Measurements from ENCODE around the gene DGKI. TPM values are rescaled to one million over a fixed set of nuclear protein-coding genes. Genes with fewer than 3 reads are reported as not detected.
A peak's percentile ranks its signal among the peaks of the same experiment; 100 is the strongest.

The DGKI gene
- total and polyA plus RNA-seq, 2 of the 4 experiments (the other 2 are of a cell fraction): 3.9 to 15.8 TPM

- no peak overlapping the region for H3K14ac ChIP-seq (replicated peaks; ENCODE audit: low read depth, low read length)
- no peak overlapping the region for H3K56ac ChIP-seq (ENCODE audit: extremely low read depth, insufficient read depth, low read length)
- ATAC-seq (ENCODE audit: low read depth): no peak
- H3K18ac ChIP-seq (ENCODE audit: low read depth, low read length): no peak overlapping the region
- POLR2A ChIA-PET (ENCODE audit: unreplicated experiment): no interaction called here
- peak overlapping the region; percentile 25; the same call in 1 of the 2 replicates for H3K23ac ChIP-seq (ENCODE audit: low read depth, low read length)
- H3K79me1 ChIP-seq (ENCODE audit: low read depth in 1 of 2, low read length in 2 of 2): peaks cover 7 to 18% of the 10 kb centered on the region in 2 experiments; a peak in 1 of 4 replicates
- H2AK9ac ChIP-seq (replicated peaks; ENCODE audit: low read depth, low read length, poor library complexity): no peak overlapping the region
- no peak overlapping the region for H3K4ac ChIP-seq (ENCODE audit: low read depth, low read length)
- H3K4me3 ChIP-seq (ENCODE audit: insufficient read depth, low read depth, low read length): no peak overlapping the region
- dilution Hi-C loops (cut with HindIII; ENCODE audit: low sequenced_read_pairs, unreplicated experiment): no loop called here
- no peaks in the 10 kb centered on the region for H4K20me1 ChIP-seq (ENCODE audit: insufficient read depth, low read length)
- H2BK20ac ChIP-seq (ENCODE audit: low read depth, low read length): no peak overlapping the region
- H4K91ac ChIP-seq (ENCODE audit: insufficient read depth, low read depth, low read length): no peak overlapping the region
- H4K5ac ChIP-seq (ENCODE audit: low read depth, low read length): no peak overlapping the region
- in situ Hi-C loops (cut with MboI; ENCODE audit: low sequenced_read_pairs): no loop called here
- intact Hi-C loops (cut with micrococcal nuclease): no loop called here
- no peak for TF ChIP-seq RAD21 (IDR thresholded peaks at IDR 0.05; ENCODE audit: low read length)
- no peak for DNase-seq
- no peak overlapping the region for H4K8ac ChIP-seq (ENCODE audit: low read depth in 2 of 2, low read length in 2 of 2)
- no peak overlapping the region for H3K9ac ChIP-seq (ENCODE audit: low read depth, low read length)
- H3K9me1 ChIP-seq (ENCODE audit: insufficient read depth, low read length): peaks cover 8% of the 10 kb centered on the region; the same call in 1 of the 2 replicates
- H2AK5ac ChIP-seq (ENCODE audit: low read depth, low read length): no peak overlapping the region
- H2AFZ ChIP-seq (replicated peaks; ENCODE audit: low read length, poor library complexity): no peak overlapping the region
- no TSS peak for BruUV-seq (replicated peaks)
- no CpG with 5 or more reads among the region's 2 CpGs for WGBS, 2 experiments (ENCODE audit: extremely low coverage in 2 of 2, insufficient read length in 1 of 2)
- no peaks in the 10 kb centered on the region for H3K9me3 ChIP-seq (ENCODE audit: control insufficient read depth, insufficient read depth, low read length)
- no peak overlapping the region for H3K27ac ChIP-seq (ENCODE audit: insufficient read depth, low read length)
- CTCF ChIA-PET: interaction anchor here (1.2 kb wide), 1 partner anchor 19 kb away, joined by 3 read pairs; no protein-coding TSS in a partner anchor
- H2BK120ac ChIP-seq (ENCODE audit: low read depth, low read length): no peak overlapping the region
- H3K4me1 ChIP-seq (ENCODE audit: control insufficient read depth, insufficient read depth, low read length): no peaks in the 10 kb centered on the region
- H3K36me3 ChIP-seq (ENCODE audit: control insufficient read depth, insufficient read depth, low read length): peaks cover 21% of the 10 kb centered on the region
- H2BK5ac ChIP-seq (ENCODE audit: low read depth, low read length, poor library complexity, severe bottlenecking): no peak overlapping the region
- H3K27me3 ChIP-seq (ENCODE audit: control insufficient read depth, insufficient read depth, low read length): no peaks in the 10 kb centered on the region
- H2BK15ac ChIP-seq (ENCODE audit: low read depth, low read length): no peak overlapping the region
- no peak overlapping the region for H3K4me2 ChIP-seq (ENCODE audit: low read depth, low read length)
Measured at GRCh38 chr7:137862964-137863363, 16.2 kb upstream of the DGKI start.
